GM12878 (cell line): ENCODE measurements around the gene RPS6KA4. TPM values are rescaled to one million over a fixed set of nuclear protein-coding genes. Genes with fewer than 3 reads are reported as not detected.
A peak's percentile ranks its signal among the peaks of the same experiment; 100 is the strongest.

ENCODE experiments used
- ATAC-seq: fragments of 200-7000 bp; cut with Tn5 transposase; 3 replicates; pipeline ENCODE4 v1.9.1; 2020; ENCODE audit warnings: mild to moderate bottlenecking, moderate library complexity
- BruUV-seq: library from RNA; stranded (reverse); fragments of 400-500 nt; replicated peaks from 2 replicates; lab custom pipeline; 2021; lab: Mats Ljungman, UMichigan
- CTCF ChIA-PET: fragments of 300-600 bp; sonication (Branson Sonifier 250); formaldehyde crosslinking; extraction: SDS; loops from one replicate; lab custom pipeline; 2021; ENCODE audit warnings: inconsistent platforms; lab: Yijun Ruan, JAX
- POLR2A ChIA-PET: fragments of 350-600 bp; formaldehyde crosslinking; extraction: SDS; loops from one replicate; lab custom pipeline; 2021; ENCODE audit warnings: inconsistent platforms; lab: Charles Lee
- RAD21 ChIA-PET: fragments of 300-600 bp; sonication (Branson Sonifier 250); formaldehyde crosslinking; loops from one replicate; lab custom pipeline; 2023; ENCODE audit warnings: antibody characterized with exemption; ENCODE audit not compliant: unreplicated experiment; lab: Charles Lee
- SMC1A ChIA-PET: fragments of 300-600 bp; sonication (Branson Sonifier 250); formaldehyde crosslinking; loops from one replicate; lab custom pipeline; 2023; ENCODE audit not compliant: unreplicated experiment, uncharacterized antibody; lab: Charles Lee
- DNase-seq: peaks from one replicate; pipeline ENCODE4 v3.0.0-alpha.2; 2011; ENCODE audit warnings: low read depth, low spot score
- FAIRE-seq: peaks from 3 replicates; lab custom pipeline; 2011; peaks lifted over from hg19 to GRCh38; lab: Jason Lieb, UNC
- H2AFZ ChIP-seq: 2 replicates; pipeline ENCODE4 v1.6.0; 2011; ENCODE audit warnings: low read depth, low read length, control low read depth; ENCODE audit not compliant: control insufficient read depth
- H3K27ac ChIP-seq: 2 replicates; pipeline ENCODE4 v1.5.1; 2011; ENCODE audit warnings: control low read depth; ENCODE audit not compliant: control insufficient read depth, insufficient read depth
- H3K27me3 ChIP-seq, 2 experiments: replicated peaks in 1 of 2; 2 replicates each; pipeline versions ENCODE4 v1.6.0 to v1.6.1; 2011; ENCODE audit warnings: low read length in 1 of 2; ENCODE audit not compliant: control insufficient read depth in 2 of 2, insufficient read depth in 2 of 2
- H3K36me3 ChIP-seq, 2 experiments: 2 replicates each; pipeline ENCODE4 v1.5.1; 2011; ENCODE audit warnings: low read length in 1 of 2; ENCODE audit not compliant: control insufficient read depth in 2 of 2, insufficient read depth in 2 of 2
- H3K4me1 ChIP-seq: 2 replicates; pipeline ENCODE4 v1.6.1; 2011; ENCODE audit warnings: mild to moderate bottlenecking, low read length, moderate library complexity, mixed read lengths; ENCODE audit not compliant: control insufficient read depth, insufficient read depth
- H3K4me2 ChIP-seq: 2 replicates; pipeline ENCODE4 v1.6.0; 2011; ENCODE audit warnings: control low read depth; ENCODE audit not compliant: control insufficient read depth, insufficient read depth
- H3K4me3 ChIP-seq: fragments of 200-600 bp; sonication (generic); 2 replicates; pipeline ENCODE4 v1.5.1; 2016
- H3K79me2 ChIP-seq: 2 replicates; pipeline ENCODE4 v1.6.0; 2011; ENCODE audit warnings: low read length; ENCODE audit not compliant: control insufficient read depth, insufficient read depth
- H3K9ac ChIP-seq: 2 replicates; pipeline ENCODE4 v1.8.0; 2011; ENCODE audit warnings: low read length, control low read depth, mixed read lengths; ENCODE audit not compliant: control insufficient read depth, insufficient read depth
- H3K9me3 ChIP-seq: replicated peaks from 3 replicates; pipeline ENCODE4 v1.5.1; 2011; ENCODE audit warnings: mild to moderate bottlenecking, low read length; ENCODE audit not compliant: control insufficient read depth, insufficient read depth
- H4K20me1 ChIP-seq: 2 replicates; pipeline ENCODE4 v1.6.0; 2011; ENCODE audit not compliant: control insufficient read depth, insufficient read depth
- CHD4 ChIP-seq: fragments of 200-600 bp; sonication (generic); IDR thresholded peaks from 2 replicates; pipeline ENCODE4 v1.6.1; 2016; ENCODE audit warnings: mild to moderate bottlenecking
- ELK1 ChIP-seq: IDR thresholded peaks from 2 replicates; pipeline ENCODE4 v1.6.1; 2012; ENCODE audit warnings: low read depth, low read length, improper control_type of control experiment
- EP300 ChIP-seq, 2 experiments: fragments of 150-350 bp in 1 of 2; IDR thresholded peaks; 2 replicates each; pipeline ENCODE4 v1.6.1; 2011 to 2012; ENCODE audit warnings: low read depth in 2 of 2, low read length in 2 of 2, borderline replicate concordance in 1 of 2, improper control_type of control experiment in 1 of 2, inconsistent platforms in 1 of 2; ENCODE audit not compliant: control insufficient read depth in 1 of 2
- FOS ChIP-seq: IDR thresholded peaks from 3 replicates; pipeline ENCODE4 v1.6.1; 2011; ENCODE audit warnings: borderline replicate concordance; ENCODE audit not compliant: insufficient read length; ENCODE audit errors: extremely low read depth
- MAX ChIP-seq: IDR thresholded peaks from 2 replicates; pipeline ENCODE4 v1.6.1; 2012; ENCODE audit warnings: low read depth, low read length, improper control_type of control experiment
- MTA3 ChIP-seq: IDR thresholded peaks from 2 replicates; pipeline ENCODE4 v1.6.1; 2012; ENCODE audit warnings: low read length, inconsistent platforms, borderline replicate concordance
- NR2C2 ChIP-seq: IDR thresholded peaks from 2 replicates; pipeline ENCODE4 v1.6.1; 2011; ENCODE audit warnings: borderline replicate concordance, low read depth; ENCODE audit not compliant: control insufficient read depth, insufficient read length
- SREBF1 ChIP-seq: IDR thresholded peaks from 2 replicates; pipeline ENCODE4 v1.6.1; 2012; ENCODE audit warnings: mild to moderate bottlenecking, low read length
- SREBF2 ChIP-seq: IDR thresholded peaks from 2 replicates; pipeline ENCODE4 v1.6.1; 2012; ENCODE audit warnings: mild to moderate bottlenecking, low read length
- STAT1 ChIP-seq: fragments of 450-650 bp; conservative IDR thresholded peaks from 2 replicates; pipeline ENCODE4 v1.6.1; 2014; ENCODE audit warnings: antibody characterized with exemption, mild to moderate bottlenecking
- ZNF687 ChIP-seq: fragments of 450-650 bp; IDR thresholded peaks from 2 replicates; pipeline ENCODE4 v1.6.1; 2017; ENCODE audit warnings: mild to moderate bottlenecking, moderate library complexity
- WGBS: methylation state at CpG from one replicate; pipeline ENCODE4 v1.1.6; 2016; ENCODE audit warnings: low lambda C conversion rate; ENCODE audit not compliant: insufficient replicate concordance, insufficient coverage; ENCODE audit errors: missing lambda C conversion rate; 5-methylcytosine and 5-hydroxymethylcytosine counted together
- in situ Hi-C: fragments of 300-500 bp; cut with MboI; formaldehyde crosslinking; loops from 9 replicates; pipeline ENCODE4 v1.14.3; 2018; ENCODE audit warnings: mixed read lengths
- intact Hi-C: fragments of 100-400 bp; cut with micrococcal nuclease; formaldehyde crosslinking; loops from one replicate; pipeline ENCODE4 v1.14.2; 2022; ENCODE audit not compliant: unreplicated experiment
- polyA plus RNA-seq, 11 experiments: library from polyadenylated mRNA; depleted of rRNA in 4 of 11; unstranded in 6 of 11; stranded (reverse) in 5 of 11; fragments of >200 nt; fragmentation: Nextera tagmentation in 4 of 11; fragmentation: Illumina TruSeq in 1 of 11; extraction: Ambion mirVana in 4 of 11; extraction: Trizol in 1 of 11; gene quantifications; 1 replicate in 1 of 11; 2 replicates in 10 of 11; pipeline versions ENCODE4 v1.2.1 to v1.2.3, GENCODE V29; 2011 to 2016; ENCODE audit warnings: inconsistent platforms in 2 of 11, missing spikeins in 2 of 11, low read depth in 1 of 11
- total RNA-seq, 4 experiments: library from RNA; depleted of rRNA in 3 of 4; stranded (reverse); fragments of >200 nt in 3 of 4; fragmentation: Illumina TruSeq in 1 of 4; extraction: Trizol in 1 of 4; gene quantifications; 2 replicates each; pipeline versions ENCODE4 v1.2.1 to v1.2.3, GENCODE V29; 2013 to 2021
- TF ChIP-seq, protein P1 (sequence below): fragments of 450-650 bp; IDR thresholded peaks from 2 replicates; pipeline ENCODE4 v1.6.1; 2014; ENCODE audit warnings: mild to moderate bottlenecking

Gene RPS6KA4
- total and polyA plus RNA-seq, 10 of the 15 experiments (the other 5 are each of a cell fraction or from before 2014, with no cell fraction given) = 0.34 to 32.6 (median 11.3) TPM

DNA sequence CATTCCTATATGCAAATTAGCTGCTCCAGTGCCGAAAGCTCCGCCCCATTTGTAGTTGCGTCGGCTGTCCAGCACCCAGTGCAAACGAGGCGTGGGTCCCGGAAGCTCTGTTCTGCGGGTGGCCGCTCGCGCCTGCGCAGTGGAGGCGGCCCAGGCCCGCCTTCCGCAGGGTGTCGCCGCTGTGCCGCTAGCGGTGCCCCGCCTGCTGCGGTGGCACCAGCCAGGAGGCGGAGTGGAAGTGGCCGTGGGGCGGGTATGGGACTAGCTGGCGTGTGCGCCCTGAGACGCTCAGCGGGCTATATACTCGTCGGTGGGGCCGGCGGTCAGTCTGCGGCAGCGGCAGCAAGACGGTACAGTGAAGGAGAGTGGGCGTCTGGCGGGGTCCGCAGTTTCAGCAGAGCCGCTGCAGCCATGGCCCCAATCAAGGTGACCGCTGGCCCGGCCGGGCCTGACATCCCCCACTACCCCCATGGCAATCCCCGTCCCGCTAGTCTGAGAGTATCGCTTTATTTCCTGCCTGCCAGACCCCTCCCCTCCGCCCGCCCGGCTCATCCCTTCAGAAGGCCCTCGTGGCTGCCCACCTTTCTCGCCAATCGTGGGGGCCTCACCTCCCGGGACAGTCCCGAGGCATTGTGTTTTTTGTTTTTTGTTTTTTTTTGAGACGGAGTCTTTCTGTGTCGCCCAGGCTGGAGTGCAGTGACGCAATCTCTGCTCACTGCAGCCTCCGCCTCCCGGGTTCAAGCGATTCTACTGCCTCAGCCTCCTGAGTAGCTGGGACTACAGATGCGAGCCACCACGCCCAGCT lies 40.8 kb upstream of the RPS6KA4 start, which contains the start of gene PRDX5:
TSS of gene PRDX5 (plus strand) at position 161 of the 805 bp plus-strand sequence. CDS start at position 256, 95 bp downstream.
- Histone ChIP-seq H3K4me2 (peak within 1 kb of the TSS; percentile 98), H3K36me3 (peaks cover 0 to 10% of the 10 kb centered on the region in 2 experiments; a peak in 3 of 4 replicates), H2AFZ (peak within 1 kb of the TSS; percentile 95), H3K27ac (peak within 1 kb of the TSS; percentile 99), H3K4me3 (peak within 1 kb of the TSS; percentile 80), H3K4me1 (peaks cover 9% of the 10 kb centered on the region), H3K79me2 (peaks cover 26% of the 10 kb centered on the region), H3K9me3 (no peaks in the 10 kb centered on the region), H3K27me3 (no peaks in the 10 kb centered on the region), H4K20me1 (no peaks in the 10 kb centered on the region), H3K9ac (peak within 1 kb of the TSS; percentile 98)
- peak; percentile 86 for ATAC-seq
- CTCF ChIA-PET = interaction anchor here (0.5 to 5.9 kb wide), 32 partner anchors 9 to 792 kb away, joined by 3 to 228 read pairs (median 4); partner anchors contain the start of genes BAD, CCDC88B, ESRRA and FERMT3
- POLR2A ChIA-PET = interaction anchor here (0.6 to 3.5 kb wide), 23 partner anchors 9 to 562 kb away, joined by 3 to 42 read pairs (median 7); partner anchors contain the start of genes BAD, CCDC88B, ESRRA and FERMT3
- SMC1A ChIA-PET = interaction anchor here (0.6 to 5.3 kb wide), 21 partner anchors 8 to 507 kb away, joined by 3 to 71 read pairs (median 5); partner anchors contain the start of genes BAD, CCDC88B, ESRRA and GPR137
- no peak for FAIRE-seq
- BruUV-seq = no TSS peak
- intact Hi-C loops (loop anchor here (1.0 to 5.0 kb wide), 6 partner anchors 12 to 131 kb away; partner anchors contain the start of genes CCDC88B and RPS6KA4), in situ Hi-C loops (no loop called here)
- peak; percentile 92 for DNase-seq
- RAD21 ChIA-PET = interaction anchor here (0.5 to 5.6 kb wide), 26 partner anchors 9 to 371 kb away, joined by 3 to 176 read pairs (median 6); partner anchors contain the start of genes BAD, CATSPERZ, CCDC88B and ESRRA
- 0% methylated on average over 46 of the region's 61 CpGs for WGBS
- TF ChIP-seq NR2C2 = no peak
- TF ChIP-seq STAT1 = no peak
- no peak for TF ChIP-seq FOS
- TF ChIP-seq, protein P1, sequence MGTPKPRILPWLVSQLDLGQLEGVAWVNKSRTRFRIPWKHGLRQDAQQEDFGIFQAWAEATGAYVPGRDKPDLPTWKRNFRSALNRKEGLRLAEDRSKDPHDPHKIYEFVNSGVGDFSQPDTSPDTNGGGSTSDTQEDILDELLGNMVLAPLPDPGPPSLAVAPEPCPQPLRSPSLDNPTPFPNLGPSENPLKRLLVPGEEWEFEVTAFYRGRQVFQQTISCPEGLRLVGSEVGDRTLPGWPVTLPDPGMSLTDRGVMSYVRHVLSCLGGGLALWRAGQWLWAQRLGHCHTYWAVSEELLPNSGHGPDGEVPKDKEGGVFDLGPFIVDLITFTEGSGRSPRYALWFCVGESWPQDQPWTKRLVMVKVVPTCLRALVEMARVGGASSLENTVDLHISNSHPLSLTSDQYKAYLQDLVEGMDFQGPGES = peak; percentile 26; the same call in 1 of the 2 replicates
- peak; percentile 72 for TF ChIP-seq ZNF687
- TF ChIP-seq CHD4 = no peak
- no peak for TF ChIP-seq ELK1
- no peak for TF ChIP-seq SREBF2
- TF ChIP-seq MTA3 = no peak; the same call in 1 of the 2 replicates
- TF ChIP-seq SREBF1 = no peak
- TF ChIP-seq MAX = no peak; the same call in 1 of the 2 replicates
- TF ChIP-seq EP300 (IDR thresholded peaks at IDR 0.05; ENCODE audit: borderline replicate concordance in 1 of 2, control insufficient read depth in 1 of 2, low read depth in 2 of 2, low read length in 2 of 2) = no peak
